ENCODE results near the gene BUD13. TPM values are rescaled to one million over a fixed set of nuclear protein-coding genes. Genes with fewer than 3 reads are reported as not detected.

Gene BUD13
- total and polyA plus RNA-seq, 2 of the 4 experiments (the other 2 are of a cell fraction) = 11.2 to 14.0 TPM

DNA sequence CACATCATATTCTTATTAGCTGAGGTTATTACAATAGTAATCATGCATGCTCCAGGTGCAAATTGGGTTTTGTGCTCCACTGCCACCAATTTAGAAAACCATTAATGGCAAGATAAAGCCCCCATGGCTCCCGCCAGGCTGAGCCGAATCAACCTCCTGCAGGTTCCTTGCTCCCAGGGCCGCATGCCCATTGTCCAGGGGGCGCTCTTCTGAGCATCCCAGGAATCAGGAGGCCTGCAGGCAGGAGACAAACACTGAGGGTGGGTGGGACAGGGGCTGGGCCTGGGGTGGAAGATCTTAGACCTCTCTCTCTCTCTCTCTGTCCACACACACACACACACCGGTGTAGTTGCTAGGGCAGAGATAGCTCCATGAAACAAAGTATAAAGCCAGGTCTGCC is 57.4 kb downstream of the BUD13 start:
- Histone ChIP-seq H3K4ac (ENCODE audit: low read depth, low read length) (no peak overlapping the region), H3K4me2 (ENCODE audit: low read depth, low read length) (no peak overlapping the region), H3K27ac (ENCODE audit: insufficient read depth, low read length) (no peak overlapping the region), H3K79me1 (ENCODE audit: low read depth in 1 of 2, low read length in 2 of 2) (no peaks in the 10 kb centered on the region), H2BK15ac (ENCODE audit: low read depth, low read length) (no peak overlapping the region), H3K56ac (ENCODE audit: extremely low read depth, insufficient read depth, low read length) (no peak overlapping the region), H4K20me1 (ENCODE audit: insufficient read depth, low read length) (no peaks in the 10 kb centered on the region), H2AK9ac (replicated peaks; ENCODE audit: low read depth, low read length, poor library complexity) (no peak overlapping the region), H3K9me3 (ENCODE audit: control insufficient read depth, insufficient read depth, low read length) (no peaks in the 10 kb centered on the region), H2BK5ac (ENCODE audit: low read depth, low read length, poor library complexity, severe bottlenecking) (no peak overlapping the region), H2BK20ac (ENCODE audit: low read depth, low read length) (no peak overlapping the region), H4K5ac (ENCODE audit: low read depth, low read length) (no peak overlapping the region), H4K91ac (ENCODE audit: insufficient read depth, low read depth, low read length) (no peak overlapping the region), H2BK120ac (ENCODE audit: low read depth, low read length) (no peak overlapping the region), H2AFZ (replicated peaks; ENCODE audit: low read length, poor library complexity) (no peak overlapping the region), H3K27me3 (ENCODE audit: control insufficient read depth, insufficient read depth, low read length) (peaks cover 39% of the 10 kb centered on the region), H3K36me3 (ENCODE audit: control insufficient read depth, insufficient read depth, low read length) (no peaks in the 10 kb centered on the region), H2AK5ac (ENCODE audit: low read depth, low read length) (no peak overlapping the region), H3K23ac (ENCODE audit: low read depth, low read length) (no peak overlapping the region), H4K8ac (ENCODE audit: low read depth in 2 of 2, low read length in 2 of 2) (no peak overlapping the region), H3K4me3 (ENCODE audit: insufficient read depth, low read depth, low read length) (no peak overlapping the region), H3K9me1 (ENCODE audit: insufficient read depth, low read length) (no peaks in the 10 kb centered on the region), H3K4me1 (ENCODE audit: control insufficient read depth, insufficient read depth, low read length) (no peaks in the 10 kb centered on the region), H3K14ac (replicated peaks; ENCODE audit: low read depth, low read length) (no peak overlapping the region), H3K18ac (ENCODE audit: low read depth, low read length) (no peak overlapping the region), H3K9ac (ENCODE audit: low read depth, low read length) (no peak overlapping the region)
- ChIA-PET CTCF (interaction anchor here (1.3 to 1.4 kb wide), 2 partner anchors 17 to 20 kb away, joined by 3 read pairs; no protein-coding TSS in a partner anchor), POLR2A (ENCODE audit: unreplicated experiment) (no interaction called here)
- dilution Hi-C loops (cut with HindIII; ENCODE audit: low sequenced_read_pairs, unreplicated experiment) (no loop called here), in situ Hi-C loops (cut with MboI; ENCODE audit: low sequenced_read_pairs) (no loop called here), intact Hi-C loops (cut with micrococcal nuclease) (no loop called here)
- no TSS peak for BruUV-seq (replicated peaks)
- TF ChIP-seq POLR2A (IDR thresholded peaks at IDR 0.05; ENCODE audit: low read depth, low read length) (no peak), RAD21 (IDR thresholded peaks at IDR 0.05; ENCODE audit: low read length) (no peak), RFX5 (IDR thresholded peaks at IDR 0.05; ENCODE audit: low read depth, low read length) (no peak), ELK1 (IDR thresholded peaks at IDR 0.05; ENCODE audit: borderline replicate concordance, low read depth, low read length) (no peak), BHLHE40 (IDR thresholded peaks at IDR 0.05; ENCODE audit: low read depth, low read length) (no peak), RCOR1 (IDR thresholded peaks at IDR 0.05; ENCODE audit: insufficient replicate concordance, low read length) (no peak), NFE2L2 (IDR thresholded peaks at IDR 0.05; ENCODE audit: low read depth, low read length) (no peak)
- DNase-seq (no peak), ATAC-seq (ENCODE audit: low read depth) (no peak)
- no CpG with 5 or more reads among the region's 5 CpGs for WGBS, 2 experiments (ENCODE audit: extremely low coverage in 2 of 2, insufficient read length in 1 of 2)

All from IMR-90 (cell line).